NCI-H2227 treated with DMSO at 0.1 percent for 48 hours (cell line): Measurements from ENCODE around the gene DUSP9.

Source experiments
- DNase-seq: peaks from one replicate; lab custom pipeline; 2025; lab: John Stamatoyannopoulos, UW

Gene DUSP9

GRCh38 chrX:153637121-153638040 is 9.6 kb upstream of the DUSP9 start:
- DNase-seq, result no peak

GRCh38 chrX:153638041-153638371 is 9.0 kb upstream of the DUSP9 start:
- no peak for DNase-seq

- no peak for DNase-seq
Observed at GRCh38 chrX:153638436-153639176, 8.4 kb upstream of the DUSP9 start.

- DNase-seq, result no peak
Observed at GRCh38 chrX:153639177-153640044, 7.6 kb upstream of the DUSP9 start.

GRCh38 chrX:153640045-153640686 is 6.8 kb upstream of the DUSP9 start:
- no peak for DNase-seq

- no peak for DNase-seq
Observed at GRCh38 chrX:153640736-153641575, 6.0 kb upstream of the DUSP9 start.

GRCh38 chrX:153641627-153642026 is 5.4 kb upstream of the DUSP9 start:
- DNase-seq, result no peak

- DNase-seq, result peak; percentile 3
Observed at GRCh38 chrX:153642051-153642654, 4.8 kb upstream of the DUSP9 start.

- DNase-seq, result no peak
Observed at GRCh38 chrX:153642655-153643430, 4.2 kb upstream of the DUSP9 start.

- no peak for DNase-seq
Observed at GRCh38 chrX:153643431-153644351, 3.3 kb upstream of the DUSP9 start.

- no peak for DNase-seq
Observed at GRCh38 chrX:153644356-153645125, 2.5 kb upstream of the DUSP9 start.

GRCh38 chrX:153645151-153645550 is 1.9 kb upstream of the DUSP9 start:
- no peak for DNase-seq

- DNase-seq, result no peak
Observed at GRCh38 chrX:153645921-153646488, 998 bp upstream of the DUSP9 start.

- DNase-seq, result no peak
Observed at GRCh38 chrX:153647461-153648357, 706 bp downstream of the DUSP9 start.

- no peak for DNase-seq
Observed at GRCh38 chrX:153648358-153649177, 1.6 kb downstream of the DUSP9 start.
